Stimulated activated CD4-positive, alpha-beta T cell treated with anti-CD3 and anti-CD28 coated beads, TNF-alpha, amount 100 ng/mL, for 4 hours (primary cell): ENCODE measurements around the gene SOX13.

Experiments
- DNase-seq, 3 experiments: peaks; one replicate each; pipeline ENCODE4 v3.0.0-alpha.2; 2020; ENCODE audit warnings: low read depth in 3 of 3

SOX13 gene

GRCh38 chr1:204130981-204131892 is 58.3 kb downstream of the SOX13 start:
- DNase-seq = no peak

GRCh38 chr1:204131978-204132377 is 59.1 kb downstream of the SOX13 start:
- DNase-seq = no peak

- no peak for DNase-seq
Observed at GRCh38 chr1:204132718-204133117, 59.8 kb downstream of the SOX13 start.

- DNase-seq = no peak
Observed at GRCh38 chr1:204134103-204134502, 61.2 kb downstream of the SOX13 start.

- DNase-seq = no peak
Observed at GRCh38 chr1:204136814-204137213, 63.9 kb downstream of the SOX13 start.

GRCh38 chr1:204139088-204139487 is 66.2 kb downstream of the SOX13 start:
- no peak for DNase-seq

GRCh38 chr1:204139952-204140351 is 67.0 kb downstream of the SOX13 start:
- no peak for DNase-seq

GRCh38 chr1:204141131-204141530 is 68.2 kb downstream of the SOX13 start:
- DNase-seq = no peak

- no peak for DNase-seq
Observed at GRCh38 chr1:204142032-204142974, 69.4 kb downstream of the SOX13 start.

GRCh38 chr1:204143276-204144041 is 70.5 kb downstream of the SOX13 start:
- DNase-seq = no peak

GRCh38 chr1:204145033-204145504 is 72.2 kb downstream of the SOX13 start:
- DNase-seq = no peak

GRCh38 chr1:204146309-204146708 is 73.4 kb downstream of the SOX13 start:
- no peak for DNase-seq

- DNase-seq = no peak
Observed at GRCh38 chr1:204146965-204147364, 74.0 kb downstream of the SOX13 start.

GRCh38 chr1:204147406-204148383 is 74.8 kb downstream of the SOX13 start:
- DNase-seq = no peak

GRCh38 chr1:204149107-204149506 is 76.2 kb downstream of the SOX13 start:
- DNase-seq = no peak

GRCh38 chr1:204149635-204150565 is 77.0 kb downstream of the SOX13 start:
- DNase-seq = no peak

- no peak for DNase-seq
Observed at GRCh38 chr1:204150702-204151551, 78.0 kb downstream of the SOX13 start.
